Fibroblast of skin of back (primary cell): ENCODE results near the gene COPE.

ENCODE experiments used
- DNase-seq: peaks from one replicate; pipeline ENCODE4 v3.0.0-alpha.2; 2013

The COPE gene

GRCh38 chr19:18894254-18895037, 24.7 kb downstream of the COPE start:
- peak; percentile 24 for DNase-seq

DNA sequence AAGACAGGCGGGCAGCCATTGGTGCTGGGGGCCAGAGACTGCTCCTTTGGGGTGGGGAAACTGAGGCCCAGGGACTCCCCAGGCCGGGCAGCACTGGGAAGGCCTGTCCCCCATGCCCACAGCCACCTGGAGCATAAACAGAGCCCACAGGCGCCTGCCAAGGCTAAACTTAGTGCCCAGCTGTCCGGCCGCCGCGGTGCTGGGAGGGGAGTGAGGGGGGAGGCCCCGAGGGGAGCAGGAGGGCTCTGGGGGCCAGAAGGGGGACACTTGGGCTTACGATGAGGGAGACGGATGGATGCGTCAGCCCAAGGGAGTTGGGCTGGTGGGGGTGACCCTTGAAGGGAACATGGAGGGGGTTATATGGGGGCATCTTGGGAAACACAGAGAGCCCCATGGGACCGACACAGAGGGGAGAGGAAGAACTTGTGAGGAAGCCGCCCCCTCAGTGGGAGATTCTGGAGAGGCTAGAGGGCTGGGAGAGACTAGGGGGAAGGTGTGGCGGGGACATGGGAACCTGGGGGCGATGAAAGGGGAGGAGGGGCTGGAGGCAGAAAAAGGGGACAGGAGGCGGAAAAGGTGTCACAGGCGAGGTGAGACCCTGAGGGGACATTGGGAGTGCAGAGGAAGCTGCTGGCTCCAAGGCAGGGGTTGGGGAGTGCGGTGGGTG, 25.5 kb downstream of the COPE start:
- DNase-seq = no peak

GRCh38 chr19:18889949-18890745, 29.0 kb downstream of the COPE start:
- DNase-seq = no peak

- DNase-seq = no peak
Measured at GRCh38 chr19:18886972-18887371, 32.2 kb downstream of the COPE start.

- no peak for DNase-seq
Measured at GRCh38 chr19:18883526-18884304, 35.5 kb downstream of the COPE start.

GRCh38 chr19:18881491-18881890, 37.7 kb downstream of the COPE start:
- no peak for DNase-seq

DNA sequence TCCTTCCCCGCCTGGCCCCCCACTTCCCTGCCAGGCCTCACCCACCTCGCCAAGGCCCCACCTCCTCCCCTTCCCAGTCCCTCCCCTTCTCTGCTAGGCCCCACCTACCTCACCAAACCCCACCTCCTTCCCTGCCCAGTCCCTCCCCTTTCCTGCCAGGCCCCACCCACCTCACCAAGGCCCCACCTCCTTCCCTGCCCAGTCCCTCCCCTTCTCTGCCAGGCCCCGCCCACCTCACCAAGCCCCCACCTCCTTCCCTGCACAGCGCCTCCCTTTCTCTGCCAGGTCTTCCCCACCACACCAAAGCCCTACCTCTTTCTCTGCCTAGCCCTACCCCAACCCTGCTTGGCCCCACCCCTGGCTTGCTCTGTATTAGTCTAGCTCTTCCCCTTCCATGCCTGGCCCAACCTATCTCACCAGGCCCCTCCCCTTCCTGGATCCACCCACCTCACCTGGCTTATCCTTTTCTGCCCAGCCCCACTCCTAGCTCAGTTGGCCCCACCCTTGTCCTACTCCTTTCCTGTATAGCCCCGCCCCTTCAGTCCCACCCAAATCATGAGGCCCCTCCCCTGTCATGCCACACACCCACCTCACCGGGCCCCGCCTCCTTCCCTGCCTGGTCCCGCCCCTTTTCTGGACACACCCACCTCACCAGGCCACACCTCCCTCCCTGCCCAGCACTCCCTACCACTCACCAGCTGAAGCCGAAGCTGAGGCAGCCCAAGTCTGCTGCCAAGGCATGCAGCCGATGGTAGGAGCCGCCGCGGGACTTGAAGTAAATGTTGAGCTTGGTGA, 39.4 kb downstream of the COPE start:
- DNase-seq = no peak

GRCh38 chr19:18878858-18879578, 40.2 kb downstream of the COPE start:
- no peak for DNase-seq

DNA sequence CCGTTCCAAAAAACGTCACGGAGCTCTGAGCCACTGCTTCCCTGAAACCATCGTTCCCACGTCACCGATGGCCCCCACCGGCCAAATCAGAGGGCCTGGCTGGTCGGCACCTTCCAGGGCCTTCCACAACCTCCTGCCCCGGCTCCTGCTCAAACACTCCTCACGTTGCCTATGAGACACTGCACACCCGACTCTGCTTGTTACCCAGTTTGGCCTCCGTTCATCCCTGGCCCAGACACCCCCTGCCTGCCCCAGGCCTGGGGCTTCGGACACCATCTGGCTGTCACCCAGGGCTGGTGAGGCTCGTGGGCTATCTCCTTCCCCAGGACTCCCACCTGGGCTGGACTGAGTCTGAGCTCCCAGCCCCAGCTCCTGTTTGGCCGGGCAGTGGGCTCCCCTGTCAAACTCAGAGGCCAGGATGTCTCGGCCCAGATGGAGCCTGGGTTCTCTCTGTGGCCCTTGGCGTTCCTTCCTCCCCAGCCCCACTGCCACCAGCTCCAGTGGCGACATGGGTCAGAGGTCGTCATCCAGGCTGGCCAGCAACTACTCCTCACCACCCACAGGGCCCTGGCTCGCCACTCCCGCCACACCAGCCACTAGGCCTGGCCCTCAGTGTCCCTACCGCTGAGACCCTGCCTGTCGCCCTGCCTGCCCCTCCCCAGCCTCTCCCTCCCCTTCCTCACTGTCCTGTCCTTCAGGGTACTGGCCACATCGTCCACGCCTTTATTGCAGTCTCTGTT, 41.0 kb downstream of the COPE start:
- no peak for DNase-seq

- no peak for DNase-seq
Measured at GRCh38 chr19:18876865-18877264, 42.3 kb downstream of the COPE start.

- peak; percentile 31 for DNase-seq
Measured at GRCh38 chr19:18875726-18876125, 43.5 kb downstream of the COPE start.

GRCh38 chr19:18871543-18871942, 47.6 kb downstream of the COPE start:
- no peak for DNase-seq

- DNase-seq = no peak
Measured at GRCh38 chr19:18870531-18871172, 48.5 kb downstream of the COPE start.

GRCh38 chr19:18869781-18870530, 49.2 kb downstream of the COPE start:
- DNase-seq = no peak

DNA sequence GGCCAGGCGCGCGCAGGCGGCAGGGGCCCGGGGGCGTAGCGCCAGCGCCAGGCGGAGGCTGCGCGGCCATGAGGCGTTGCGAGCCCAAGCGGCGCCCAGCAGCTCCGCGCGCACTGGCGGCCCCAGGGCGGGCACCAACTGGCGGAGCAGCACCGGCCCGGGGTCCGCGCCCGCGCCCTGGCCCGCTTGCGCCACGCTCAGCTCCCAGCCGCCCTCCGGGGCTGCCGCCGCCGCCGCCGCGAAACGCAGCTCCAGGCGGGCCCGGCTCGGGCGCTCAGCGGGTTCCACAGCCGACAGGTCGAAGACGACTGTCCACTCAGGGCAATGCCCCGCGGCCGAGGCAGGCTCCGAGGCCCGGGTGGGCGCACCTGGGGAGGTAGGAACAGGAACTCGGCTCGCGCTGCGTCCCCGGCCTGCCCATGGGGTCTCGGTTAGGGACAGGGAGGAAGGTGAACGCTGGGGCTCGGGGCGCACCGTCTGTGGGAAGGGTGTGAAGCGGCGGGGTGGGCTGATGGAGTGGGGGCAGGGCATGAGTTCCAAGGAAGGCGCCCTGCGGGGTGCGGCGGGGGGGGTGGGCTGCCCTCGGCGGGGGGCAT, 50.1 kb downstream of the COPE start:
- DNase-seq = no peak

DNA sequence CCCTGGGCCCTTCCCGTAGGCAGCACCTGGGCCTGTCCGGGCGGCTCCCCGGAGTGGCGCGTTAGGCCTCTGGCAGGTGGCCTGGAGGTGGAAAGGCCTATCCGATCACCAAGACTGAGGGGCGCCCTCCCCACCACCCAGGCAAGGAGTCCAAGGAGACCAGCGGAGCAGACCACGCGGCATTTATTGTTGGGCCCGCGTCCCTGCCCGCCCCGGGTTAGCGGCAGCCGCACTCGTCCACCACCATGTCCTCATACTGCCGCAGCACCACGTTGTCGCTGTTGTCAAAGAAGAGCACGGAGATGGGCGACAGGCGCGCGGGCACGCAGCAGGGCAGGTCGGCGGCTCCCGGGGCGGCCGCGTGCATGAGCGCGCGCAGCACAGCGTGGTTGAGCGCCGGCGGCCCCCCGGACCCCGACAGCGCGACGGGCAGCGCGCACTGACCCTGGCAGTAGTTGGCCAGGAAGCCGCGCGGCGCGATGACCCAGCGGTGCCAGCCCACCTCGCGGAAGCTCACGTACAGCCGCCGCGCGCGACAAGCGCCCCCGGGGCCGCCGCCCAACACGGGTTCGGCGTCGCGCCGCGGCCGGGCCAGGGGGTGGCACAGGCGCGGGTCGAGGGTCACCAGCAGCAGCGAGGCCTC, 50.7 kb downstream of the COPE start:
- DNase-seq = no peak

- DNase-seq = no peak
Measured at GRCh38 chr19:18867751-18868150, 51.4 kb downstream of the COPE start.

GRCh38 chr19:18867199-18867598, 52.0 kb downstream of the COPE start:
- no peak for DNase-seq
